ENCODE results near the gene COMT.

COMT gene

DNA sequence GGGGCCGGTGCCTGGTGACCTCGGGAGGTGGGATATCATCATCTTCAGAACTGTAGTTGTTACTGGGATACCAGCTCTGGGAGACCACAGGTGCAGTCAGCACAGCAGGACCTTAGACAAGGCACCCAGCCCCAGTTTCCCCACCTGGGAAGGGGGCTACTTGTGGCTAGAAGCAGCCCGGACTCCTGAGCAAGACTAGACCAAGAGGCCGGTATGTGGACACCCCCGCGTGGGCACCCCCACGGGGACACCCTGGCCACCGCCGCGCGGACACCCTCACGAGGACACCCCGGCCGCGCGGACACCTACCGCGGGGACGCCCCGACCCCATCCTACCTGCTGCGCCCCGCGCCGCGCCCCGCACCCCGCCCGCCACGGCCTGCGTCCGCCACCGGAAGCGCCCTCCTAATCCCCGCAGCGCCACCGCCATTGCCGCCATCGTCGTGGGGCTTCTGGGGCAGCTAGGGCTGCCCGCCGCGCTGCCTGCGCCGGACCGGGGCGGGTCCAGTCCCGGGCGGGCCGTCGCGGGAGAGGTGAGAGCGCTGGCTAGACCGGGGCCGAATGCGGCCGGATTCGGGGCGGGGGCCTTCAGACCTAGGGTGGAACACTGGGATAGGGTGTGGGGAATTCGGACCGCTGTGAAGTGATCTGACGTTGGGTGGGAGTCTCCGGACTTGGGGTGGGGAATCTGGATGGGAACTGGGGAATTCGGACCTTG lies at the start of gene COMT, which contains the start of gene TXNRD2:
Gene COMT (plus strand): TSS at position 408 of the 718 bp plus-strand sequence. CDS start 20,755 bp downstream, outside the sequence.
Gene TXNRD2 (minus strand): TSS at position 454 of the 718 bp plus-strand sequence. CDS start 15 bp downstream, at position 439.
- H3K27ac ChIP-seq = peak within 1 kb of the TSS; percentile 98
- no peak for DNase-seq (ENCODE audit: low read depth, low spot score)

DNA sequence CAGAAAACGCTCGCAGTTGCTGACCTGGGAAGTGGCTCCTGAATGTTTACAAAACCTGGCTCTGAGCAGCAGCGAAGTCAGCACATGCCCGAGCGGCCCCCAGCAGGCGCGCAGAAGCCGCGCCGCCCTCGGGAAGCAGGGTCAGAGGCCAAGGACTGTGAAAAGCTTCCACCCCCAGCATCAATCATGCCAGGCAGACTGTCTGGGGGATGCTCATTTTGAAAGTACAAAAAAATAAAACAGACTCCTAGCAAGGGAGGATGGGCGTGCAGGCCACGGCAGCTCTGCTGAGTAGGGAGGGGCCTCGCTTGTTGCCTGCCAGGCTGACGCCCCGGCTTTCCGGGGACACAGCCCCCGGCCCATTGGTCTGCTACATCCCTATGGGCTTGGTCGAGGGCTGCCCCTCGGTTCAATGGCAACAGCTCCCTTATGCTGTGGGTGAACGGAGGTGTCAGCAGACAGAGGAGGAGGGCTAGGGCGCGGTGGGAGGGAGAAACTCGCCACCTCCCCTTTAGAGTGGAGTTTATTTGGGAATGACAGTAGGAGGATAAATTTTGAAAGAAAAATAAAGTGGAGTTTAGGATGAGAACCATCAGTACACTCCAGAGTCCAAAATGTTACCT lies 49.2 kb upstream of the COMT start:
- DNase-seq (ENCODE audit: low read depth, low spot score) = no peak
- peak overlapping the region; percentile 74 for H3K27ac ChIP-seq

DNA sequence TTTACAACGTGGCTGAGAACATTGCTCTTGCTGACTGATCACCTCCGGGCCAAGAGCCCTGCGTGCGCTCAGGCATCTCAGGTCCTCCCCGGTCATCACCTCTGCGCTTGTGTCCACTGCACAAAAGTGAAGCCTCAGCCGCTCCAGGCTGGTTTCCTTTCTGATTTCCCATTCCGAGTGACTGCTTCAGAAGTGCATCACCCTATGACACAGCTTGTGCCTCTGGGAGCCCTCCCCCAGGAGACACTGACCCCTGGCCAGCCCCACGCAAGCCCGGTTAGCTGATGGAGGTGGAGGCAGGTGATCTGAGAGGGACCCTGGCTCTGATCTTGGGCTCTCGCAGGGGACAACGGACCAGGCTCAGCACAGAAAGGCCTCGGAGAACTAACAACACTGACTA lies 48.6 kb upstream of the COMT start:
- H3K27ac ChIP-seq = no peak overlapping the region
- DNase-seq (ENCODE audit: low read depth, low spot score) = no peak

DNA sequence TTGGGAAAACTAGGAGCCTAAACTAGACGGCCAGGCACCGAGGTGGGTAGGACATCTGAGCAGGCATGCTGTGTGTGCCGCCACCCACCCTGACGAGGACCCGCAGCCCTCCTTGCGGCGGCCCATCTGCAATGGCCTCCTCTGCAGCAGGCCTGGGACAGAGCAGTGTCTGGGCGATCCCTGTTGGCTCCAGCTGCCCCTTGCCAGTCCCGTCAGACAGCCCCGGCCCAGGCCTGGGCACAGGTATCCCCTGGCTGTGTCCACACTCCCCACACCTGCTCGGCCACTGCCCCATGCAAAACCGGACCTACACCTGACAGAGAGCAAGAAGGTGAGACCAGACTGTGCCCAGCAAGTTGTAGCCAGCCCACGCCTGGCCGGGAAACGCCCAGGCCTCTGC lies 48.2 kb upstream of the COMT start:
- DNase-seq (ENCODE audit: low read depth, low spot score) = no peak
- no peak overlapping the region for H3K27ac ChIP-seq

DNA sequence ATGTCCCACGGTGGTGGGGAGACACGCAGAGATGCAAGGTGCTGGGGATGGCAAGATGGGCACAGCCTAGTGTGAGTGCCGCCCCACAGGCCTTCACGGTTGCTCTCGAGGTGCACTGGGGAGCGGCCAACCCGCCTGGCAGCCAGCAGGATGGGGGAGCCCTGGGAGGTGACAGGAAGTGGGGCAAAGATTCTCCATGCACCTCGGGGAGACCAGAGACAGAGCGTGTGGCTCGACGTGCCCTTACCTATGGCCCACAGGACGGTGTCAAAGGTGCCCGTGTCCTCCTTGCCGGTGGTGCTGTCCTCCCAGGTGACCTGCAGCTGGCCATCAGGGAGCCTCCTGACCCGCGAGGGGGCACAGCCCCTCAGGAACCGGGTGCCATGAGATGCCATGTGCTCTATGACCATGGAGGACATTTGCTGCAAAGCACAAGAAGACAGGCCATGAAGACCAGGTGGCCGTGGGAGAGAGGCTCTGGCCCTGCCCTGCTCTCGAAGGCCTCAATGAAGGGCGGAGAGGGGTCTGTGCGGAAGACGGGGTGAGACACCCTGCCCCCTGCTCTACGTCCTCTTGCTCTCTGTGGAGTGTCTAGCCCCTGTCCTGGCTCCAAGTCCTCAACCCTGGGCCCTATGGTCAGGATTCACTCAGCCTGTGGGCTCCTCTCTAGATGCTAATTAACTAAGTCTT lies 46.3 kb upstream of the COMT start:
- DNase-seq (ENCODE audit: low read depth, low spot score) = no peak
- H3K27ac ChIP-seq = no peak overlapping the region

DNA sequence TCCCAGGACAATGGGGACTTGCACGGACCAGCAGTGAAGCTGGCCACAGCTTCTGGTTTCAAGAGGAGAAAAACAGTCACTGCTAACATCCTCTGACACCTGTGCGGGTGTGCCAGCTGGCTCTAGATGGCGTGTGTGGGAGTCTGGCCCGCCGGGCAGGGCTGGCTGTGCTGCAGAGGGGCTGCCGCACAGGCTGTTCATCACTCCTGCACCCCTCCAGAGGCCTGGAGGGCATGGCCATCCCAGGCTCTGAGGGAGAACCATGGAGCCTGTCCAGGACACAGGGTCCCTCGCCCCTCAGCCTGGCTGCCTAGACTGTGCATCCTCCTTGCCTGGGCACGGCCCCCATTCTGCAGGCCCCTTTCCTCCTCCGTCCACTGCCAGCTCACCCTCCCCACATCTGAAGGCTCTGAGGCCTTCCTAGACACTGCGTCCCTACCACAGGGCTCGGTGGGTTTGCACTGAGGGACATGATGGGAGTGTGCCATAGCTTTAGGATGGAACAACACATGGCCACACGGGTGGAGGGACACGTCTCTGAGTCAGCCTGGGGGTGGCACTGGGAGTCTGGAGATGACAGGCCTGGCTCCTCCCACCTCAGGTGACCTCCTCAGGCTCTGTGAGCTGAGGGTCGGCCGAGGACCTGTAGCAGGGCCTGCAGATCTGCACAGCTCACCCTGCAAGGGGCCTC lies 44.8 kb upstream of the COMT start:
- no peak for DNase-seq (ENCODE audit: low read depth, low spot score)
- H3K27ac ChIP-seq = no peak overlapping the region

DNA sequence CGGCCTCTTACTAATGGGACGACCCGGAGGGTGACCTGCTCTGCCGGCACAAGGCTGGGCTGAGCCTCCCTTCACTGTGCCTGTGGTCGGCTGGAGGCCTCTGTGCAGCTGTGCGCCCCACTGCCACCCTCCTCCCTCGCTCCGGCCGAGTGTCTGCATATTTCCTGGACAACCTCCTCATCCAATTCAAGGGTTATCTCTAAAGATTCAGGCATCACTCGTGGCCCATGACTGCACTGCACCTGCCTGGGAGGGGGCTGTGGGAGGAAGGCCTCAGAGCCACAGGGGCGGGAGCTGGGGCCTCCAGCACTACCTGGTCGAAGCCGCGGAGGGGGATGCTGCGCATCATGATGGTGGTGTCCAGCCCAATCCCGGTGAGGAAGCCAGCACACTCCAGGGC lies 43.8 kb upstream of the COMT start:
- H3K27ac ChIP-seq = no peak overlapping the region
- no peak for DNase-seq (ENCODE audit: low read depth, low spot score)

DNA sequence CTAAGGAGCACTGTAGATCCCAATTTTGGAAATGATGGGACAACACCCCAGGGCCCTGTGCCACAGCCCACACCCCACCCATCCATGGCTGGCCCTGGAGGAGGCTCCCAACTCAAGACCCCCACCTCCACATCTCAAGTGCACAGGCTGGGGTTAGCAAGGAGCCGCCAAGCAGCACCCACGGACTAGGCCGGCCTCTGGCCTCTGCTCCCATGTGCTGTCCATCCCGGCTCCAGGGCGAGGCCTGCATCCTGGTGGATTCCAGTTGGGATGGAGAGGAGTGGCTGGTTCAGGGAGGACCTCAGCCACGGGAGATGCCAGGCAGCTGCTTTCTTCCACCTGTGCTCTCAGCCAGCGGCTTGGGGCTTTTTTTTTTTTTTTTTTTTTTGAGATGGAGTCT lies 43.4 kb upstream of the COMT start:
- DNase-seq (ENCODE audit: low read depth, low spot score) = no peak
- H3K27ac ChIP-seq = no peak overlapping the region

DNA sequence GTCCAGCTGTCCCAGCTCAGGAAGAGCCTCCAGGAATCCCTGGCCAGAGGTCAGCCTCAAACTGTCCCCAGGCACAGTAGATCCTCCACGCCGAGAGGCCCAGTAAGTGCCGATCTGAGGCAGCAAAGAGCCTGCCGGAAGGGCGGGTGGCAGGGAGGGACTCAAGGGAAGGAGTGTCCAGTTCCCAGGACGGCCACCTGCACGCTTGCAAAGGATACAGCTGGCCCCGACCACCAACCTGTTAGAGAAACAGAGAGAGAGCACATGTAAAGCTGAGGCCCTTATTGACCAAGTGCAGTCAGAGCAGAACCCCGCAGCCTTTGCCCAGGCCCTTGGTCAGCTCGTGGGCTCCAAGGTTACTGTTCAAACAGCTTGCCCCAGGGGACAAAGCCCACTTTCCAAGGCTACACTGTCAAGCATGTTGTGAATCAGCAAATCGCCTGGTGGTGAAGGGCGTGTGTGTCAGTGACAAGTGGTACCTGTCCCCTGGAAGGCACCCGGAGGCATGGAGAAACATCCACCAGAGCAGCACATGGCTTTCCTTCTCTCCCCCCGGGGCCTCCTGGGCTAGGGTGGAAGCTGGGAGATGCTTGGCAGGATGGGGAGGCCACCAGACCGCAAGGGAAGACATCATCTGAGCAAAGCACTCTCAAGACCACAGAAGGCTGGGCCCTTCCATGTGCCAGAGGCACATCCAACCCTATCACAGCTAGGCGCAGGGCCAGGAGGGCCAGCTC lies 42.6 kb upstream of the COMT start:
- DNase-seq (ENCODE audit: low read depth, low spot score) = no peak

DNA sequence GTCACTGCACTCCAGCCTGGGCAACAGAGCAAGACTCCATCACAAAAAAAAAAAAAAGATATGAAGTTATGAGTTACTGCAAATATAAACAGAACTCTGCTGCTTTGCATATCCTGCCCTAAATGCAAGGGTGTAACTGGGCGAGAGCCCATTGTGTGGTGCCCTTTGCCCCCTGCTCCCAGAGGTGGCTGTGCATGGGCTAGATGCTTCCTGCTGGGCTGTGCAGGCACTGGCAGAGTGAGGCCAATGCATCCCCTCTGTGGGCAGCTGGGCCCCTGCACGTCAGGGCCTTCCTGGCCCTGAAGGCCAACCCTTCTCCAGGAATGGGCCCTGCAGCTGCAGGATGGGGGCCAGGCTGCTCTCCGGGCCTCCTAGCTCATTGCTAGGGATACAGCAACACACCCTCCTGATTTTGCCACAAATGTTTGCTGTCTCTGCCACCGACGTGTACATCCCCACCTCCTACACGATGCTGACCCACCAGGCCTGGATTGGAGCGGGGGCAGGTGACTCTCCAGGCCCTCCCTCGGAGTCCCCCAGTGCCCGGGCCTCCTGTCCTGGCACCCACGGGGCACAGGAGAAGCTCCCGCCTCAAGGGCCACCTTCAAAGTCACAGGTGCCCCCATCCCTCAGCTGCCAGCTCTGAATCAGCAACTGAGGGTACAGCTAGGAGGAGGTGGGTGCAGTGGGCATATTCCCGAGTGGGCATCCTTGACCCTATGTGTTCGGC lies 40.7 kb upstream of the COMT start:
- no peak for DNase-seq (ENCODE audit: low read depth, low spot score)
- no peak overlapping the region for H3K27ac ChIP-seq

More for the DNA sequence above, 42.6 kb upstream of the COMT start:
- no peak overlapping the region for H3K27ac ChIP-seq

DNA sequence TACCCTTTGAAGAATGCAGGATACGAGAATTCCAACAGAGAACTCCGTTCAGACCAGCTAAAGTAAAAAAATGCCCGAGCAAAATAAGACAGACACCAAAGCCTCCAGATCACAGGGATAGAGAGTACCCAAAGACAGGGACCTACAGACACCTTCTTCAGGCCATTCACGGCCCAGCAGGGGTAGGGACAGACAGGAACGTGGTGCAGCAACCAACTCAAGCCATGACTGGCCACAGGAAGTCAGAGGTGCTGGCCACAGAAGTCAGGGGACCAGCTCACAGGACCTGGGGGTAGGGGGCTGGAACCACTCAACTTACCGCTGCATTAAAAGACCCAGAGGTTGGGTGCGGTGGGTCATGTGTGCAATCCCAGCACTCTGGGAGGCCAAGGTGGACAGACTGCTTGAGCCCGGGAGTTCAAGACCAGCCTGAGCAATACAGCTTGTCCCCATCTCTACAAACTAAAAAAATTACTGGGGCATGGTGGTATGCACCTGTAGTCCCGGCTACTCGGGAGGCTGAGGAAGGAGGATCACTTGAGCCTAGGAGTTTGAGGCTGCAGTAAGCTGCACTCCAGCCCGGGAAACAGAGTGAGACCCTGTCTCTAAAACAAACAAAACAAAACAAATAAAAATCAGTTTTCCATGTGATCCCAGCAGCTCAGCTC lies 39.9 kb upstream of the COMT start:
- no peak overlapping the region for H3K27ac ChIP-seq
- DNase-seq (ENCODE audit: low read depth, low spot score) = no peak

DNA sequence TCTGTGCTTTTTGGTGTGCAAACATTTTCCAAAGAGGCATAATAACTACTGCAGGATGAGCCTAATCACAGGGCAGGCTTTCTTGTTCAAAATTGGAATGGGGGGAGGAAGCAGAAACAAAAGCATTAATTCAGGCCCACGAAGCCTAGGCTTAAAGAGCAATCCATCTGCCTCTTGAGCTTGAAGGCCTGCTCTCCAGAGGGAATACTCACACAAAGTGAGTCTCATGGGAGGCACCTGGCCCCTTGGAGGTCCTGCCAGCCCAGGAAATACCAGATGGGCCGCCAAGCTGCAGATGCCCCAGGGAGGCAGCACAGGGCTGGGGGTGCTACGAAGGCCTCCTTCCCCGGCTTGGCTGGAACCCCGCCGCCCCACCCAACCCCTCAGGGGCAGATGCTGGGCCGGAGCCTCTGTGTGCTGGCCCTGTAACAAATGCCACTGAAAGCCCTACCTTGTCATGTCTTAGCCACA lies 39.3 kb upstream of the COMT start:
- DNase-seq (ENCODE audit: low read depth, low spot score) = no peak
- H3K27ac ChIP-seq = no peak overlapping the region

DNA sequence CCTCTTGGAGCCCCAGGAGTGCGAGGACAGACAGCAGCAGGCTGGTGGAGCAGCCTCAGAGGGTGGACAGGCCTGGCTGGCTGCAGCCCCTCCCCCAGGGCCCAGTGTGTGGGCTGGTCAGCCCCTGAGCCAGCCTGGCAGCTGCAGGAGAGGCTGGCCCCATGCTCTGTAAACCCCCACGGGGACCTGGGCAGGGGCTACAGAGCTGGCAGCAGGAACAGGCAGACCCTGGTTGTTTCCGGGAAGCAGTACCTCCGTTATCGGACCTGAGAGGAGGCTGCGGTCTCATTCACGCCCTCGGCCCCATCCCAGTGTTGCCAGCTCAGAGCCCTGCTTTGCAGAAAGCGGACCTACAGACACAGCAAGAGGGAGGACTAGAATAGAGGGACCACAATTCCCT lies 38.5 kb upstream of the COMT start:
- no peak for DNase-seq (ENCODE audit: low read depth, low spot score)
- H3K27ac ChIP-seq = no peak overlapping the region

DNA sequence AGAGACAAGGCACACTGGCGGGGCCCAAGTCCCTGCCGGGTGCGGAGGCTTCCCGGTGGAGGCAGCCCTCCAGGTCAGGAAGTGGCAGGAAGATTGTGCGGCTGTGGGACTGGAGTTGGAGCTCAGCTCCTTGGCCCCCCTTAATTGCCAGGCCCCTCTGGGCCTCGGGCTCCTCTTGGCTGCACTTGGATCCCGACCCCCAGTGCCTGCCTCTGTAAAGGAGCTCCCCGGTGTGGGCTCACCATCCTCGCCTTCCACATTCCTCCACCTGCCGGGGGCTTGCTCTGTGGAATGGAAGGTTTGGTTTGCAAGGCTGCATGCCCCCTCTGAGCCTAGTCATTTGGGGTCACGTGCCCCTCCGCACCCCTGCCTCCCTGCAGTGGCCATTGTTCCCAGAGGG lies 38.1 kb upstream of the COMT start:
- DNase-seq (ENCODE audit: low read depth, low spot score) = no peak

DNA sequence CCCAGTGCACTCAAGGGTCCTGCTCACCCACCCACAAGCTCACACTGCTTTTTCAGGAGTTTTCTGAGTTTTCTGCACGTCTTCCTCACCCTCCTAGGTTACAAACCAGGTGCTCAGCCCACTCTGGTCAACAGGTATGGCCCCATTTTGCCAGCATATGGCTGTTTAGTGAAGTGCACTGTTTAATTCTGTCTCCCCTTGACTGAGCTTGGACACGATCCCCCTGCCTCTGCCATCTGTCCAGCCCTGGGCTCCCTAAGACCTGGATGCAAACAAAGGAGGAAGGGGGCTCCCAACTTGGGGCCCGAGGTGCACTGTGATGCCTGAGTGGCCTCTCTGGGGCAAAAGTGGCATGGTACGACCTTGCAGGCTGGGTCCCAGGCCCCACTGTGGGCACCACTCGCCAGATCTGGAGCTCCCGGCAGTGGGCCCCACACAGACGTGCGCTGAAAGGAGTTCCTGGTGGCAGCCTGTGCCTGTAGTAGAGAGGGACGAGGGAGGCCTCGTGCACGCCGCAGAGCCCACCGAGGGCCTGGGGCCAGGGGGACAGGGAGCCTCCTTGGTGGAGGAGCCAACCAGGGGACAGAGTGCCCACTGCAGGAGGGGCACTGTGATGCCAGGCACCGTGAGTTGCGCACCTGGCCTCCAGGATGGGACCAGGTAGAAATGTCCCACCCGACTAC lies 37.3 kb upstream of the COMT start:
- H3K27ac ChIP-seq = no peak overlapping the region
- DNase-seq (ENCODE audit: low read depth, low spot score) = no peak

More for the DNA sequence above, 38.1 kb upstream of the COMT start:
- H3K27ac ChIP-seq = no peak overlapping the region

DNA sequence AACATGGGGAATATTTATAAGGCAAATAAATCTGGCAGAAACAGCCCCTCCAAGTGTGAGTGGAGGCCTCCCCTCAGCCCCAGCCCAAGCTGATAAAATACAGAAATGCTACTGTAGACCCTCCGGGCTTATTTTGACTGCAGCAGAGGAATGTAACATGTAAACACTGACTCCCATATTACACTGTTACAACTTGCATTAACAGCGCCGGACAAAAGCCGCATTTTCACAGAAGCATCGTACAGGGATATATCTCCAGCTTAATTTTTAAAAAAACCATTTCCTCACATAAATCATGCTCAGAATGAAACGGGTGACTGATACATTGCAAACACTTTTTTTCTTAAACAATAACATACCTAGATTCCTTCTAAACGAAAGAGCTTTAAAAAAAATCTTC lies 36.6 kb upstream of the COMT start:
- DNase-seq (ENCODE audit: low read depth, low spot score) = no peak
- H3K27ac ChIP-seq = no peak overlapping the region

DNA sequence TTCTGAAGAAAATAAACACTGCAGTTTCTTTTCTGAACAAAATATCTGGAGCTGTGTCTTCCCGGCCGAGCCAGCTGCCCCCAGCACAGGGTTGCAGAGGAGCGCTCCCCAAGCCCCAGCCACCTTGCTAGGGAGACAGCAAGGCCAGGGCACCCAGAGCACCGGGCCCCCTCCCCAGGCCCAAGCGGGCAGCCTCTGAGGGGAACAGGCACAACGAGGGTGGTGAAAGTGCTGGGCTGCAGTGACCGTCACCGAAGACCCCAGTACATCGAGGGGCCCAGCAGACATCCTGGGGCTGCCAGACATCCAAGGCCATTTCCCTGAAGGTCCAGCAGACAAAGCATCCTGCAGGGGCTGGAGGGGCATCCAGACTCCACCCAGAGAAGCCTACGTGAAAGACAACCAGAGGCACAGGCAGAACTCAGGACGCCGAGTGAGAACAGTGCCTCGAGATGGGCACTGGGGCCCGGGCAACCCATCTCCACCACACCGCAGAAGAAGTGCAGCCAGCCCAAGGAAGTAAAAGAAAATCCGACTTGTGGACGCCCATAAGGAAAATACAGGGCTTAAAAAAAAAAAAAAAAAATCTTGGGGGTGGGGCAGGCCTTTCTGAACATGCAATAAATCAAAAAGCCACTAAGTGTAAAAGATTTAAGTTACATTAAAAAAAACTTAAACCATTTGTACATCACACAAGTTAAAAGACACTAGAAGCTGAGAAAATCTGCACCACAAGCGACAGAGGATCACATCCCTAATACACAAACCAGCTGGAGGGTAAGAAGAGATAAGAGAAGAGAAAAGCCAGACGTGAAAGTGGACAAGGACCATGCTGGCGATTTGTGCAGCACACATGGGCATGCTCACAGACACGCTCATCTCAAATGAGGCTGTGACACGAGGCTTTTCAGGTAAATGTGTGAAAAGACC lies 36.0 kb upstream of the COMT start:
- DNase-seq (ENCODE audit: low read depth, low spot score) = no peak

More for the DNA sequence above, 36.0 kb upstream of the COMT start:
- H3K27ac ChIP-seq = no peak overlapping the region
